ENCODE measurements around the gene STK4.
"Not testable (repeated sequence)": the region's sequence is repeated elsewhere in the genome, so short reads cannot be mapped to it uniquely, and the experiment has no call there.

STK4 gene

GRCh38 chr20:44990425-44990824 lies 24.1 kb downstream of the STK4 start:
- no peak for DNase-seq

- no peak for DNase-seq
Observed at GRCh38 chr20:44990957-44991356, 24.6 kb downstream of the STK4 start.

- no peak for DNase-seq
Observed at GRCh38 chr20:44993343-44993742, 27.0 kb downstream of the STK4 start.

- DNase-seq = no peak
Observed at GRCh38 chr20:44997171-44997570, 30.9 kb downstream of the STK4 start.

GRCh38 chr20:44997668-44998067 lies 31.4 kb downstream of the STK4 start:
- no peak for DNase-seq

GRCh38 chr20:45008521-45009049 lies 42.3 kb downstream of the STK4 start:
- DNase-seq = no peak

GRCh38 chr20:45010399-45010828 lies 44.1 kb downstream of the STK4 start:
- DNase-seq = no peak

GRCh38 chr20:45011108-45011526 lies 44.8 kb downstream of the STK4 start:
- peak; percentile 0 for DNase-seq

GRCh38 chr20:45012682-45013302 lies 46.5 kb downstream of the STK4 start:
- DNase-seq = no peak

GRCh38 chr20:45014131-45014530 lies 47.8 kb downstream of the STK4 start:
- not testable (repeated sequence) for DNase-seq

GRCh38 chr20:45014671-45015415 lies 48.5 kb downstream of the STK4 start:
- DNase-seq = no peak

- no peak for DNase-seq
Observed at GRCh38 chr20:45016089-45016671, 49.9 kb downstream of the STK4 start.

- no peak for DNase-seq
Observed at GRCh38 chr20:45017281-45017680, 51.0 kb downstream of the STK4 start.

GRCh38 chr20:45017857-45018256 lies 51.5 kb downstream of the STK4 start:
- no peak for DNase-seq

- DNase-seq = no peak
Observed at GRCh38 chr20:45019027-45019761, 52.9 kb downstream of the STK4 start.

GRCh38 chr20:45019762-45020123 lies 53.4 kb downstream of the STK4 start:
- no peak for DNase-seq

GRCh38 chr20:45020236-45020886 lies 54.0 kb downstream of the STK4 start:
- no peak for DNase-seq

- DNase-seq = no peak
Observed at GRCh38 chr20:45021631-45022030, 55.3 kb downstream of the STK4 start.

- DNase-seq = not testable (repeated sequence)
Observed at GRCh38 chr20:45023140-45023539, 56.8 kb downstream of the STK4 start.

GRCh38 chr20:45028424-45029136 lies 62.3 kb downstream of the STK4 start:
- DNase-seq = no peak

GRCh38 chr20:45029884-45030283 lies 63.6 kb downstream of the STK4 start:
- no peak for DNase-seq

- DNase-seq = no peak
Observed at GRCh38 chr20:45032276-45032675, 66.0 kb downstream of the STK4 start.
